ENCODE measurements around the gene TMEM190. TPM values are rescaled to one million over a fixed set of nuclear protein-coding genes. Genes with fewer than 3 reads are reported as not detected.

TMEM190 gene
- total and polyA plus RNA-seq, 9 of the 15 experiments (the other 6 are each of a cell fraction or from before 2014, with no cell fraction given) = not detected

DNA sequence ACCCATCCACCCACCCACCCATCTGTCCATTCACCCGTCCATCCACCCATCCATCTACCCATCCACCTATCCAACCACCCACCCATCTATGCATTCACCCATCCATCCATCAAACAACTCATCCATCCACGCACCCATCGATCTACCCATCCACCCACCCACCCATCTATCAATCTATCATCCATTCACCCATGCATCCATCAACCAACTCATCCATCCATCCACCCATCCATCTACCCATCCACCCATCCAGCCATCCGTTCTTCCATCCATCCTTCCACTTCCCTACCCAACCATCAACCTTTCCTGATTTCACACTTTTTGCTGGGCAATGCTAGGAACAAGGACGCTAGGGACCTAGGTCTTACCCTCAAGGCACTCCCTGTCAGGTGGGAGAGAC is 5.4 kb downstream of the TMEM190 start:
- Histone ChIP-seq H3K9me1 (ENCODE audit: control insufficient read depth, insufficient read depth, low read length) (no peaks in the 10 kb centered on the region), H3K9ac (ENCODE audit: insufficient read depth in 1 of 2, low read depth in 2 of 2, low read length in 2 of 2) (no peak overlapping the region), H3K36me3 (ENCODE audit: control insufficient read depth, insufficient read depth, low read length) (peaks cover 11% of the 10 kb centered on the region), H2AFZ (ENCODE audit: low read depth, low read length) (no peak overlapping the region), H3K9me3 (replicated peaks; ENCODE audit: control insufficient read depth, insufficient read depth, low read depth, low read length) (no peaks in the 10 kb centered on the region; the same call in 1 of the 2 replicates), H3K79me2 (ENCODE audit: control insufficient read depth, insufficient read depth, low read length) (peaks cover 44% of the 10 kb centered on the region), H3K27me3 (ENCODE audit: control insufficient read depth in 2 of 2, insufficient read depth in 2 of 2, low read length in 2 of 2) (no peaks in the 10 kb centered on the region), H3K27ac (ENCODE audit: extremely low read depth, low read depth, low read length) (no peak overlapping the region), H3K4me1 (replicated peaks in 1 of 2; ENCODE audit: control insufficient read depth in 2 of 2, insufficient read depth in 2 of 2, low read length in 2 of 2) (peaks cover 18 to 45% of the 10 kb centered on the region in 2 experiments), H4K20me1 (replicated peaks; ENCODE audit: control insufficient read depth, insufficient read depth, low read length) (peaks cover 10% of the 10 kb centered on the region), H3K4me3 (no peak overlapping the region), H3K4me2 (ENCODE audit: insufficient read depth, low read length) (peak overlapping the region; percentile 16; the same call in 1 of the 2 replicates)
- ChIA-PET POLR2A (interaction anchor here (12.9 kb wide), 1 partner anchor 23 kb away, joined by 195 read pairs; the partner anchor contains the start of gene UBE2S), CTCF (ENCODE audit: low intra/inter-chr PET ratio) (no interaction called here)
- TF ChIP-seq, protein P1, sequence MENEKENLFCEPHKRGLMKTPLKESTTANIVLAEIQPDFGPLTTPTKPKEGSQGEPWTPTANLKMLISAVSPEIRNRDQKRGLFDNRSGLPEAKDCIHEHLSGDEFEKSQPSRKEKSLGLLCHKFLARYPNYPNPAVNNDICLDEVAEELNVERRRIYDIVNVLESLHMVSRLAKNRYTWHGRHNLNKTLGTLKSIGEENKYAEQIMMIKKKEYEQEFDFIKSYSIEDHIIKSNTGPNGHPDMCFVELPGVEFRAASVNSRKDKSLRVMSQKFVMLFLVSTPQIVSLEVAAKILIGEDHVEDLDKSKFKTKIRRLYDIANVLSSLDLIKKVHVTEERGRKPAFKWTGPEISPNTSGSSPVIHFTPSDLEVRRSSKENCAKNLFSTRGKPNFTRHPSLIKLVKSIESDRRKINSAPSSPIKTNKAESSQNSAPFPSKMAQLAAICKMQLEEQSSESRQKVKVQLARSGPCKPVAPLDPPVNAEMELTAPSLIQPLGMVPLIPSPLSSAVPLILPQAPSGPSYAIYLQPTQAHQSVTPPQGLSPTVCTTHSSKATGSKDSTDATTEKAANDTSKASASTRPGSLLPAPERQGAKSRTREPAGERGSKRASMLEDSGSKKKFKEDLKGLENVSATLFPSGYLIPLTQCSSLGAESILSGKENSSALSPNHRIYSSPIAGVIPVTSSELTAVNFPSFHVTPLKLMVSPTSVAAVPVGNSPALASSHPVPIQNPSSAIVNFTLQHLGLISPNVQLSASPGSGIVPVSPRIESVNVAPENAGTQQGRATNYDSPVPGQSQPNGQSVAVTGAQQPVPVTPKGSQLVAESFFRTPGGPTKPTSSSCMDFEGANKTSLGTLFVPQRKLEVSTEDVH (IDR thresholded peaks at IDR 0.05; ENCODE audit: low read depth, partially characterized antibody) = no peak
- no peak for TF ChIP-seq ZNF511 (CRISPR knock-in tag; IDR thresholded peaks at IDR 0.05)
- TF ChIP-seq EHMT2 (IDR thresholded peaks at IDR 0.05) = peak; percentile 64; the same call in 1 of the 2 replicates
- TF ChIP-seq BRF1 (IDR thresholded peaks at IDR 0.05; ENCODE audit: borderline replicate concordance, extremely low read depth, insufficient read length) = no peak
- TF ChIP-seq ZNF274 (IDR thresholded peaks at IDR 0.05; ENCODE audit: borderline replicate concordance, low read depth, low read length) = no peak
- TF ChIP-seq IRF9 (tag; IDR thresholded peaks at IDR 0.05) = no peak
- no peak for TF ChIP-seq ZBTB33 (CRISPR knock-in tag; IDR thresholded peaks at IDR 0.05)
- TF ChIP-seq ZNF282 (CRISPR knock-in tag; IDR thresholded peaks at IDR 0.05) = no peak
- TF ChIP-seq HDAC1 (IDR thresholded peaks at IDR 0.05) = peak in 1 of 2 experiments; percentile 10; a peak in 1 of 4 replicates
- no peak for TF ChIP-seq MBD2 (IDR thresholded peaks at IDR 0.05; ENCODE audit: borderline replicate concordance, low read depth)
- no peak for TF ChIP-seq GTF2E2 (tag; IDR thresholded peaks at IDR 0.05)
- TF ChIP-seq ZNF699 (CRISPR knock-in tag; IDR thresholded peaks at IDR 0.05; ENCODE audit: insufficient replicate concordance) = no peak
- ATAC-seq = no peak
- FAIRE-seq = no peak
- in situ Hi-C loops (cut with MboI) = no loop called here
- WGBS (ENCODE audit: insufficient coverage, low coverage, missing lambda C conversion rate) = 89% methylated on average over 4 of the region's 5 CpGs
- BruUV-seq (replicated peaks) = no TSS peak
- intact Hi-C loops (cut with micrococcal nuclease) = no loop called here
- no peak for DNase-seq (ENCODE audit: extremely low read depth in 1 of 4, low spot score in 3 of 4)

All from K562 (cell line).